Mucosa of descending colon (tissue), 3 donors: ENCODE measurements around the gene RAPGEFL1. TPM values are rescaled to one million over a fixed set of nuclear protein-coding genes. Genes with fewer than 3 reads are reported as not detected.
A peak's percentile ranks its signal among the peaks of the same experiment; 100 is the strongest.

Experiments
- ATAC-seq: fragments of 200-7000 bp; cut with Tn5 transposase; one replicate; pipeline ENCODE4 v1.9.1; 2020; ENCODE audit warnings: mild to moderate bottlenecking, moderate library complexity
- DNase-seq, 3 donors: peaks; one replicate each; pipeline ENCODE4 v3.0.0-alpha.2; 2020
- H3K36me3 ChIP-seq: fragments of 200-600 bp; one replicate; pipeline ENCODE4 v1.8.0; 2021; ENCODE audit warnings: low read depth, mild to moderate bottlenecking
- H3K4me1 ChIP-seq: fragments of 200-600 bp; one replicate; pipeline ENCODE4 v1.8.0; 2021; ENCODE audit warnings: low read depth, mild to moderate bottlenecking
- H3K4me3 ChIP-seq: fragments of 200-600 bp; one replicate; pipeline ENCODE4 v1.8.0; 2021; ENCODE audit warnings: mild to moderate bottlenecking
- H3K9me3 ChIP-seq: fragments of 200-600 bp; one replicate; pipeline ENCODE4 v1.8.0; 2021; ENCODE audit warnings: mild to moderate bottlenecking
- intact Hi-C, 2 donors: fragments of 100-400 bp; cut with DNase I in 1 of 2; cut with micrococcal nuclease in 1 of 2; formaldehyde crosslinking; loops; one replicate each; pipeline versions ENCODE4 v1.11.0 to v1.11.1; 2022; cut with DNase I, micrococcal nuclease
- total RNA-seq, 3 donors: library from RNA; stranded (reverse); fragmentation: NEBNext Ultra II Directional in 2 of 3; extraction: Animal tissue kit (Norgen Biotek cat#: 25700) in 2 of 3; gene quantifications; one replicate each; pipeline versions ENCODE4 v1.2.1 to v1.2.4, GENCODE V29; 2021 to 2023
- TF ChIP-seq, protein P1 (sequence below): fragments of 200-600 bp; IDR thresholded peaks from one replicate; pipeline ENCODE4 v1.8.0; 2022; ENCODE audit warnings: antibody characterized with exemption, mild to moderate bottlenecking
- donor health status: DM: no; HTN: no; CAD: no; lungs with moderate emphysema.
- donor health status: DM: no; HTN: no; CAD: no.
- donor health status: DM: no; HTN: yes; CAD: no.

Gene RAPGEFL1
- total RNA-seq, 3 donors from 2014 or later = 76.8 to 177 (median 147) TPM

DNA sequence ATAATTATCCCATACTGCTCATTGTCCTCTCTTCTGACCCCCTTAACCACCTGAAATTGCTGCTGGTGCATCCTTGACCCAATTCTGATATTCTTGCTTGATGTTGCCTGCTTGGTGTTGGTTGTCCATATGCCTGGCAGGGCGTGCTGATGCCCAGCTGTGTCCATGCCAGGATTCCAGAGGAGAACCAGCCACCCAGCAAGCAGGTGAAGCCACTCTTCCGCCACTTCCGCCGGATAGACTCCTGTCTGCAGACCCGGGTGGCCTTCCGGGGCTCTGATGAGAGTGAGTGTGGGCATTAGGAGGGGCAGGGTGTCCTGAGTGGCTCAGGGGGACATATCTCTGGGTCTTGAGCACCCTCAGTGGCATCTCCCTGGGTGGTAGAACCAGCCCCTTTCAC lies 11.4 kb downstream of the RAPGEFL1 start:
- DNase-seq (no peak), ATAC-seq (no peak)
- TF ChIP-seq, protein P1, sequence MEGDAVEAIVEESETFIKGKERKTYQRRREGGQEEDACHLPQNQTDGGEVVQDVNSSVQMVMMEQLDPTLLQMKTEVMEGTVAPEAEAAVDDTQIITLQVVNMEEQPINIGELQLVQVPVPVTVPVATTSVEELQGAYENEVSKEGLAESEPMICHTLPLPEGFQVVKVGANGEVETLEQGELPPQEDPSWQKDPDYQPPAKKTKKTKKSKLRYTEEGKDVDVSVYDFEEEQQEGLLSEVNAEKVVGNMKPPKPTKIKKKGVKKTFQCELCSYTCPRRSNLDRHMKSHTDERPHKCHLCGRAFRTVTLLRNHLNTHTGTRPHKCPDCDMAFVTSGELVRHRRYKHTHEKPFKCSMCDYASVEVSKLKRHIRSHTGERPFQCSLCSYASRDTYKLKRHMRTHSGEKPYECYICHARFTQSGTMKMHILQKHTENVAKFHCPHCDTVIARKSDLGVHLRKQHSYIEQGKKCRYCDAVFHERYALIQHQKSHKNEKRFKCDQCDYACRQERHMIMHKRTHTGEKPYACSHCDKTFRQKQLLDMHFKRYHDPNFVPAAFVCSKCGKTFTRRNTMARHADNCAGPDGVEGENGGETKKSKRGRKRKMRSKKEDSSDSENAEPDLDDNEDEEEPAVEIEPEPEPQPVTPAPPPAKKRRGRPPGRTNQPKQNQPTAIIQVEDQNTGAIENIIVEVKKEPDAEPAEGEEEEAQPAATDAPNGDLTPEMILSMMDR = no peak
- intact Hi-C loops = no loop called here
- Histone ChIP-seq H3K4me3 (no peak overlapping the region), H3K36me3 (no peaks in the 10 kb centered on the region), H3K4me1 (peaks cover 9% of the 10 kb centered on the region), H3K9me3 (no peaks in the 10 kb centered on the region)

DNA sequence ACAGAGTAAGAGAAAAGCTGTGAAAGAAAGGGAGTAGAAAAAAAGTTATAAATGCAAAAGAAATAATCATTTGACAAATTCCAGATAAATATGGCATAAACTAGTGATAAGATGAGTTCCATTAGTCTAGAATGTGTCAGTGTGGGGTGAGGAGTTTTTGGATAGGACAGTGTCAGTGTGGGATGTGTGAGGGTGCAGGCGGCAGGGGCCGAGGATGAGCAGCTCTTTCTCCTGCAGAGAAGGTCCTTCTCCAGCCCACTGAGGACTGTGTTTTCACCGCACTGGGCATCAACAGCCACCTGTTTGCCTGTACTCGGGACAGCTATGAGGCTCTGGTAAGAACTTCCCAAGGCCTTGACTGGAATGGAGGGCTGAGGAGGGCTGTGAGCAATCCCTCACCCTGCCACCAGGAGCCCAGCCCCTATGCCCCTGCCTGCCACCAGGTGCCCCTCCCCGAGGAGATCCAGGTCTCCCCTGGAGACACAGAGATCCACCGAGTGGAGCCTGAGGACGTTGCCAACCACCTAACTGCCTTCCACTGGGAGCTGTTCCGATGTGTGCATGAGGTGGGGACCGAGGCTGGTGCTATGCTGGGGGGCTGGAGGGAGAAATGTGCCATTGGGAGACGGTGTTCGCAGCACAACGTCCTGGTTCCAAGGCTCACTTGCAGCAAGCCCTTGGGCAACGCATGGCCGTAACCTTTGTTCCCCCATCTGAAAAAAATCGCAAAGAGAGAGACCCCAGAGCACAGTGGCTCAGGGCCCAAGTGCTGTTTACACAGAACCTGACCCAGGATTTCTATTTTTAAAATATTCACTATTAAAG lies 13.1 kb downstream of the RAPGEFL1 start:
- Histone ChIP-seq H3K4me3 (no peak overlapping the region), H3K36me3 (no peaks in the 10 kb centered on the region), H3K4me1 (no peaks in the 10 kb centered on the region), H3K9me3 (no peaks in the 10 kb centered on the region)
- TF ChIP-seq, protein P1 = no peak
- ATAC-seq (peak; percentile 14), DNase-seq (no peak)
- intact Hi-C loops = loop anchor here in 1 of 2 donors (10.0 kb wide), 1 partner anchor 94 kb away; the partner anchor contains the start of gene CDC6

DNA sequence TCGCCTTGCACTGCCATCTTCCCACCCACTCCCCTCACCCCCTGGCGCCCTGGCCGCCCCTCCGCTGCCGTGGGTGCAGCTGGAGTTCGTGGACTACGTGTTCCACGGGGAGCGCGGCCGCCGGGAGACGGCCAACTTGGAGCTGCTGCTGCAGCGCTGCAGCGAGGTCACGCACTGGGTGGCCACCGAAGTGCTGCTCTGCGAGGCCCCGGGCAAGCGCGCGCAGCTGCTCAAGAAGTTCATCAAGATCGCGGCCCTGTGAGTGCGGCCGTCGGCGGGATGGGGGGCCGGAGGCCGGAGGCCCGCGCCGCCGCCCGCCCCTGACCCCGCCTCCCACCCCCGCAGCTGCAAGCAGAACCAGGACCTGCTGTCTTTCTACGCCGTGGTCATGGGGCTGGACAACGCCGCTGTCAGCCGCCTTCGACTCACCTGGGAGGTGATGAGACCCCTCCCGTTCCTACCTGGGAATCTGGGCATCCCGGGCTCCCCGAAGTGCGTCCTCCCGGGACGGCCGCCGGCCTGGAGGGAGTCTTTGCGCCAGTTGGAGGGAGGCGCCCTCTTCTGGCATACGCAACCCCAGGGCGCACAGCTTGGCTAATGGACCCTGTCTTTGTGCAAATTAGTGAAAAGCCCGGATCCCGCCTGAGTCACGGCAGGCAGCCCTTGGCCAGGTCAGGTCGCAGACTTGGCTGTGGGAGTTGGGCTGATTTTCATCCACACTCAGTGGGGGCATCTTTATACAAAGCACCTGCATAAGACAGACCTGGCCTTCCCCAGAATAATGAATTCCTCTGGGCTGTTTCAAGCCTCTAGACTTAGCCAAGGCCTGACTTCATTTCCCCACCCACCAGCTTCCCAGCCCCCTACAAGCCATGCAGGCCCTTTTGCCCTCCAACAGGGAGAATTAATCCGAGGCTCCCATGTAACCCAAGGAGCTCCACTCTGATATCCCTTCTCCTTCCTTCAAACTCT lies 14.3 kb downstream of the RAPGEFL1 start:
- DNase-seq (peak; percentile 68 to 71 (median 71)), ATAC-seq (peak; percentile 63)
- H3K9me3 ChIP-seq = no peaks in the 10 kb centered on the region
- intact Hi-C loops = loop anchor here in 1 of 2 donors (10.0 kb wide), 1 partner anchor 93 kb away; the partner anchor contains the start of gene CDC6
- H3K36me3 ChIP-seq = no peaks in the 10 kb centered on the region
- H3K4me3 ChIP-seq = peak overlapping the region; percentile 22
- TF ChIP-seq, protein P1 = peak; percentile 18
- no peaks in the 10 kb centered on the region for H3K4me1 ChIP-seq

DNA sequence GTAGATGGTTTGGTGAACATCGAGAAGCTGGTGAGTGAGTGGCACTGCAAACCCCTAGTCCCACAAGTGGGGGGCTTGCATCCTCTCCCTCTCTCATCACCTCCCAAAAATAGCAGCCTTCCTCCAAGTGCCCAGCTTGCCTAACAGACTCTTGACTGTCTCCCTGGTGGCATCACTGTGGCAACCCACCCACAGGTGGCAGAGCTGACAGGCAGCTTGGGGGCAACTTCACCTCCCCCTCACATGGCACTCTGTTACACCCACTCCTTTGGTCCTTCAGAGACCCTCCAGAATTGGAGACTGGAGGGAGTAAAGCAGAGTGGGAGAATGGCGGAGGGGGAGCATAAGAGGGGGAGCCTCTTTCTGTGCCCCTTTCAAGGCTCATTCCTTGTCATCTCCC lies 15.7 kb downstream of the RAPGEFL1 start:
- Histone ChIP-seq H3K36me3 (no peaks in the 10 kb centered on the region), H3K4me1 (no peaks in the 10 kb centered on the region), H3K9me3 (no peaks in the 10 kb centered on the region), H3K4me3 (no peak overlapping the region)
- TF ChIP-seq, protein P1 = no peak
- DNase-seq = no peak
- no peak for ATAC-seq
- intact Hi-C loops = loop anchor here in 1 of 2 donors (10.0 kb wide), 1 partner anchor 92 kb away; the partner anchor contains the start of gene CDC6

DNA sequence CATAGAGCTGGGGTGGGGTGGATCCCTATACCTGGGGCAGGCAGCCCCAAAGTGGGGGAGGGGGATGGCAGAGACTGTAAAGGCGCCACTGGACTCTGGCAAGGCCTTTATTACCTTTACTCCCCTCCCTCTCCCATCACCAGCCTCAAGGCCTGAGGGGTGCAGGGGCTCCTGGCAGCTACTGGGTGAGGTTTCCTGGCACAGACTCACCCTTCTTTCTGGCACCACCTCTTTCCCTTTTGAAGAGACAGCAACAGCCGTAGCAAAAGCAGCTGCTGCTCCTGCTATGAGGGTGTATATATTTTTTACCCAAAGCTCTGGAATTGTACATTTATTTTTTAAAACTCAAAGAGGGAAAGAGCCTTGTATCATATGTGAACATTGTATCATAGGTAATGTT lies 17.6 kb downstream of the RAPGEFL1 start:
- intact Hi-C loops = loop anchor here in 1 of 2 donors (10.0 kb wide), 1 partner anchor 90 kb away; the partner anchor contains the start of gene CDC6
- no peak for ATAC-seq
- DNase-seq = no peak
- H3K4me3 ChIP-seq = no peak overlapping the region
- H3K9me3 ChIP-seq = no peaks in the 10 kb centered on the region
- TF ChIP-seq, protein P1 = no peak
- H3K36me3 ChIP-seq = no peaks in the 10 kb centered on the region
- H3K4me1 ChIP-seq = no peaks in the 10 kb centered on the region
